Neural progenitor cell (in vitro differentiated cells): Measurements from ENCODE around the gene RERE. TPM values are rescaled to one million over a fixed set of nuclear protein-coding genes. Genes with fewer than 3 reads are reported as not detected.

Experiments used
- DNase-seq: peaks from one replicate; pipeline ENCODE4 v3.0.0-alpha.2; 2016; ENCODE audit warnings: low spot score
- H2AFZ ChIP-seq: fragments of 200-600 bp; sonication (generic); replicated peaks from 2 replicates; pipeline ENCODE4 v1.6.1; 2016; ENCODE audit warnings: antibody characterized with exemption
- H3F3A ChIP-seq: fragments of 200-600 bp; sonication (generic); 2 replicates; pipeline ENCODE4 v1.6.1; 2016; ENCODE audit warnings: antibody characterized with exemption, low read depth
- H3K27ac ChIP-seq: fragments of 200-600 bp; sonication (generic); 2 replicates; pipeline ENCODE4 v1.5.1; 2016; ENCODE audit warnings: mild to moderate bottlenecking
- H3K27me3 ChIP-seq: fragments of 200-600 bp; sonication (generic); 2 replicates; pipeline ENCODE4 v1.6.1; 2016; ENCODE audit warnings: mild to moderate bottlenecking, moderate library complexity
- H3K36me3 ChIP-seq: fragments of 200-600 bp; sonication (generic); 2 replicates; pipeline ENCODE4 v1.5.1; 2016
- H3K4me1 ChIP-seq: fragments of 200-600 bp; sonication (generic); 2 replicates; pipeline ENCODE4 v1.6.1; 2016; ENCODE audit warnings: mixed run types
- H3K4me2 ChIP-seq: fragments of 200-600 bp; sonication (generic); 2 replicates; pipeline ENCODE4 v1.6.1; 2016
- H3K4me3 ChIP-seq: fragments of 200-600 bp; sonication (generic); 2 replicates; pipeline ENCODE4 v1.5.1; 2016
- H3K79me2 ChIP-seq: fragments of 200-600 bp; sonication (generic); 2 replicates; pipeline ENCODE4 v1.6.1; 2016; ENCODE audit warnings: low read depth
- H3K9ac ChIP-seq: fragments of 200-600 bp; sonication (generic); 2 replicates; pipeline ENCODE4 v1.6.1; 2016
- H3K9me3 ChIP-seq: fragments of 200-600 bp; sonication (generic); 2 replicates; pipeline ENCODE4 v1.5.1; 2016; ENCODE audit warnings: low read depth
- H4K20me1 ChIP-seq: fragments of 200-600 bp; sonication (generic); 2 replicates; pipeline ENCODE4 v1.6.1; 2016; ENCODE audit warnings: low read depth
- H3K27ac Mint-ChIP-seq: 3 replicates; pipeline ENCODE4 v1.8.0; 2021; ENCODE audit warnings: mixed read lengths
- H3K27me3 Mint-ChIP-seq: 2 replicates; pipeline ENCODE4 v1.8.0; 2022; ENCODE audit warnings: low read depth, mild to moderate bottlenecking, inconsistent platforms, moderate library complexity, mixed read lengths; ENCODE audit not compliant: insufficient read depth
- H3K36me3 Mint-ChIP-seq: 3 replicates; pipeline ENCODE4 v1.8.0; 2021; ENCODE audit warnings: mixed read lengths
- H3K4me1 Mint-ChIP-seq: 3 replicates; pipeline ENCODE4 v1.8.0; 2021; ENCODE audit warnings: mixed read lengths
- H3K4me3 Mint-ChIP-seq: 3 replicates; pipeline ENCODE4 v1.8.0; 2021; ENCODE audit warnings: mild to moderate bottlenecking, moderate library complexity, mixed read lengths
- H3K9me3 Mint-ChIP-seq: 3 replicates; pipeline ENCODE4 v1.8.0; 2020; ENCODE audit warnings: mixed read lengths
- CTCF ChIP-seq: fragments of 200-600 bp; sonication (generic); IDR thresholded peaks from 2 replicates; pipeline ENCODE4 v1.5.1; 2017; ENCODE audit warnings: antibody characterized with exemption, mild to moderate bottlenecking
- EZH2 ChIP-seq: fragments of 200-600 bp; sonication (generic); IDR thresholded peaks from 2 replicates; pipeline ENCODE4 v1.6.1; 2017; ENCODE audit warnings: antibody characterized with exemption, mild to moderate bottlenecking, moderate library complexity
- EZH2phosphoT487 ChIP-seq: fragments of 200-600 bp; sonication (generic); IDR thresholded peaks from 2 replicates; pipeline ENCODE4 v1.6.1; 2017; ENCODE audit warnings: antibody characterized with exemption
- total RNA-seq: library from RNA; depleted of rRNA; stranded (reverse); fragments of >200 nt; gene quantifications from 2 replicates; pipeline ENCODE4 v1.2.3, GENCODE V29; 2015; ENCODE audit warnings: low replicate concordance

The RERE gene
- total RNA-seq, 1 donor from 2014 or later = 29.8 TPM

DNA sequence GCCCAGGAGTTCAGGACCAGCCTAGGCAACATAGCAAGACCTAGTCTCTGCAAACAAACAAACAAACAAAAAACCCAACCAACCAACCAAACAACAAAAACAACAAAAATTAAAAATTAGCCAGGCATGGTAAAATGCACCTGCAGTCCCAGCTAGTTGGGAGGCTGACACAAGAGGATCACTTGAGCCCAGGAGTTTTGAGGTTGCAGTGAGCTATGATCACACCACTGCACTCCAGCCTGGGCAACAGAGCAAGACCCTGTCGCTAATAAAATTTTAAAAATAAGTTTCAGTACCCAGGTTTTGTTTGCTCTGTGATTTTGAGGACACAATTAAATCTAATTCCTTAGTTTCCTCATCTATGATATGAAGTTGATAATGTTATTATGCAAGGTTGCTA is 298.3 kb downstream of the RERE start:
- Histone ChIP-seq H3K9ac (no peak overlapping the region), H3K79me2 (peaks cover 84% of the 10 kb centered on the region), H3F3A (peaks cover 7% of the 10 kb centered on the region), H3K36me3 (no peaks in the 10 kb centered on the region), H3K9me3 (no peaks in the 10 kb centered on the region), H2AFZ (no peak overlapping the region), H3K4me1 (peaks cover 22% of the 10 kb centered on the region), H3K27ac (no peak overlapping the region), H3K27me3 (no peaks in the 10 kb centered on the region), H3K4me3 (no peak overlapping the region), H4K20me1 (peaks cover 47% of the 10 kb centered on the region), H3K4me2 (no peak overlapping the region)
- Mint-ChIP-seq H3K27me3 (no peaks in the 10 kb centered on the region), H3K27ac (no peak overlapping the region), H3K4me3 (no peak overlapping the region), H3K9me3 (no peaks in the 10 kb centered on the region), H3K36me3 (peaks cover 13% of the 10 kb centered on the region), H3K4me1 (peaks cover 42% of the 10 kb centered on the region)
- no peak for TF ChIP-seq EZH2phosphoT487
- no peak for TF ChIP-seq CTCF
- TF ChIP-seq EZH2 = no peak
- no peak for DNase-seq

DNA sequence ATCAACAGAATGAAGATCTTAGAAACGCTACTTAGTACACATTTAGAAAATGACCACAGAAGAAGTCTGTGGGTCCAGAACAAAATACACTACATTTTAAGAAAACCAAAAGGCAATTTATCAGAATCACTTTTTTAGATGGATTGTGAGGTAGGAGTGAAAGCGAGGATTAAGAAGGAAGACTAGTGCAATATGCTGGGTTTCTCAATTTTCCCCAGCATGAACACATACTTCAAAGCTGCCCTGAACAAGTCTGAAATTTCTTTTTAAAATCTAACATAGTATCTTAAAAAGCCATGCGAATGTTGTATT is 299.0 kb downstream of the RERE start:
- Histone ChIP-seq H2AFZ (no peak overlapping the region), H3K79me2 (peaks cover 83% of the 10 kb centered on the region), H3K9ac (no peak overlapping the region), H3K4me3 (no peak overlapping the region), H3K27ac (peak overlapping the region; percentile 55), H3F3A (peaks cover 7% of the 10 kb centered on the region), H3K27me3 (no peaks in the 10 kb centered on the region), H3K36me3 (no peaks in the 10 kb centered on the region), H4K20me1 (peaks cover 41% of the 10 kb centered on the region), H3K4me2 (no peak overlapping the region), H3K4me1 (peaks cover 22% of the 10 kb centered on the region), H3K9me3 (no peaks in the 10 kb centered on the region)
- TF ChIP-seq CTCF = no peak
- no peak for TF ChIP-seq EZH2phosphoT487
- no peak for TF ChIP-seq EZH2
- no peak for DNase-seq
- peaks cover 14% of the 10 kb centered on the region for H3K36me3 Mint-ChIP-seq
- peak overlapping the region; percentile 20 for H3K27ac Mint-ChIP-seq
- no peaks in the 10 kb centered on the region for H3K27me3 Mint-ChIP-seq
- H3K4me1 Mint-ChIP-seq = peaks cover 42% of the 10 kb centered on the region
- no peaks in the 10 kb centered on the region for H3K9me3 Mint-ChIP-seq
- H3K4me3 Mint-ChIP-seq = no peak overlapping the region

- Mint-ChIP-seq H3K4me1 (peaks cover 42% of the 10 kb centered on the region), H3K4me3 (no peak overlapping the region), H3K36me3 (peaks cover 15% of the 10 kb centered on the region), H3K27ac (peak overlapping the region; percentile 20), H3K9me3 (no peaks in the 10 kb centered on the region), H3K27me3 (no peaks in the 10 kb centered on the region)
- Histone ChIP-seq H2AFZ (no peak overlapping the region), H4K20me1 (peaks cover 41% of the 10 kb centered on the region), H3K9ac (no peak overlapping the region), H3K79me2 (peaks cover 83% of the 10 kb centered on the region), H3K9me3 (no peaks in the 10 kb centered on the region), H3F3A (peaks cover 7% of the 10 kb centered on the region), H3K4me2 (peak overlapping the region; percentile 5), H3K4me3 (no peak overlapping the region), H3K27ac (peak overlapping the region; percentile 55), H3K27me3 (no peaks in the 10 kb centered on the region), H3K4me1 (peaks cover 22% of the 10 kb centered on the region), H3K36me3 (no peaks in the 10 kb centered on the region)
- TF ChIP-seq EZH2 (no peak), EZH2phosphoT487 (no peak), CTCF (no peak)
- no peak for DNase-seq
Measured at GRCh38 chr1:8517661-8518489, 299.6 kb downstream of the RERE start.
